Adrenal gland (tissue), 12 donors: ENCODE results near the gene VWA8. TPM values are rescaled to one million over a fixed set of nuclear protein-coding genes. Genes with fewer than 3 reads are reported as not detected.
A peak's percentile ranks its signal among the peaks of the same experiment; 100 is the strongest.

Experiments
- DNase-seq, 7 donors: peaks; one replicate each; pipeline ENCODE4 v3.0.0-alpha.2; 2019 to 2020
- H3K27ac ChIP-seq, 5 donors: fragments of 200-600 bp; sonication (generic) in 4 of 5; 1 replicate in 3 of 5; 2 replicates in 2 of 5; pipeline versions ENCODE4 v1.5.1 to v1.8.0; 2016 to 2020; ENCODE audit warnings: mild to moderate bottlenecking in 1 of 5
- H3K27me3 ChIP-seq: fragments of 200-600 bp; 2 replicates; pipeline ENCODE4 v1.8.0; 2021
- H3K36me3 ChIP-seq, 2 donors: fragments of 200-600 bp; replicated peaks in 1 of 2; 1 replicate in 1 of 2; 2 replicates in 1 of 2; pipeline versions ENCODE4 v1.5.1 to v1.8.0; 2018 to 2022
- H3K4me1 ChIP-seq, 2 donors: fragments of 200-600 bp; replicated peaks in 1 of 2; 1 replicate in 1 of 2; 2 replicates in 1 of 2; pipeline versions ENCODE4 v1.5.1 to v1.8.0; 2018 to 2021
- H3K4me3 ChIP-seq, 4 donors: fragments of 200-600 bp; sonication (generic) in 3 of 4; one replicate each; pipeline ENCODE4 v1.5.1; 2016 to 2018
- H3K9me3 ChIP-seq, 3 donors: fragments of 200-600 bp; sonication (generic) in 1 of 3; replicated peaks in 1 of 3; 1 replicate in 2 of 3; 2 replicates in 1 of 3; pipeline versions ENCODE4 v1.5.1 to v1.8.0; 2016 to 2021
- CTCF ChIP-seq, 6 experiments: fragments of 450-650 bp in 4 of 6; fragments of 200-600 bp in 2 of 6; sonication (generic) in 1 of 6; IDR thresholded peaks; 1 replicate in 5 of 6; 2 replicates in 1 of 6; pipeline versions ENCODE4 v1.5.1 to v1.8.0; 2016 to 2021; ENCODE audit warnings: antibody characterized with exemption in 6 of 6, mild to moderate bottlenecking in 2 of 6, moderate library complexity in 1 of 6
- POLR2A ChIP-seq, 2 donors: fragments of 450-650 bp; IDR thresholded peaks; one replicate each; pipeline ENCODE4 v1.6.1; 2017; ENCODE audit warnings: antibody characterized with exemption in 2 of 2, mild to moderate bottlenecking in 2 of 2, moderate library complexity in 1 of 2
- WGBS, 4 donors: extraction: QIAGEN DNeasy Blood & Tissue Kit in 2 of 4; methylation state at CpG; one replicate each; pipeline versions ENCODE4 v1.1.5 to v1.1.7; 2013 to 2017; 5-methylcytosine and 5-hydroxymethylcytosine counted together
- intact Hi-C, 2 donors: fragments of 100-400 bp; cut with DNase I; formaldehyde crosslinking; loops; one replicate each; pipeline versions ENCODE4 v1.14.1 to v1.15.0; 2022 to 2023
- polyA plus RNA-seq, 3 donors: library from polyadenylated mRNA; stranded (reverse); fragments of 200-250 nt in 2 of 3; fragments of 350-450 nt in 1 of 3; fragmentation: Illumina TruSeq in 1 of 3; extraction: RNeasy Lipid Tissue Mini Kit (QIAGEN cat#74804) in 1 of 3; gene quantifications; one replicate each; pipeline ENCODE4 v1.2.3, GENCODE V29; 2013 to 2014
- total RNA-seq, 9 donors: library from RNA; depleted of rRNA in 4 of 9; stranded (reverse); fragments of >200 nt in 4 of 9; fragments of 120-200 nt in 1 of 9; fragmentation: NEBNext Ultra II Directional in 1 of 9; extraction: Animal tissue kit (Norgen Biotek cat#: 25700) in 1 of 9; gene quantifications; one replicate each; pipeline versions ENCODE4 v1.1.0 to v1.2.4, GENCODE V29; 2013 to 2023
- donor health status: healthy with polysubstance abuse.
- donor health status: Bipolar disorder and iron deficiency.
- donor health status: DM: yes; HTN: yes; CAD: no.
- donor health status: DM: no; HTN: no; CAD: no.
- donor health status: DM: no; HTN: no; CAD: no.
- donor health status: DM: yes; HTN: yes; CAD: no.

The VWA8 gene
- total and polyA plus RNA-seq, 12 donors, result 8.1 to 45.4 (median 31.4) TPM

DNA sequence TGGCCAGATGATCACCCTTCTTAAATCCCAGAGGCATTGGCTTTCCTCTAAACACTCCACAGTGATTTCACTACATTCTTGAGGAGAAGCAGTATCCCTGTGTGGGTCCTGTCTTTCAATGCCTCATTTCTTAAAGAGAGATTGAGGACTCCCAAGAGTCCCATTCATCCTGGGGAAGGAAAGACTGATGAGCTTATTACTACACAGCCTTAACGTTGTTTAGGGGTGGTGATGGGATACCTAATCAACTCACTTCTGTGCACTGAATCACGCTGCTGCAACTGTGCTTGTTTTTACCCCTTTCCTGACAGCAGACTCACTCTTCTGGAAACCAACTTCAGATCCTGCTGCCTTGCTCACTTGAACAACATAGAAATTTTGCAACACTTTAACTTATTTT is 300.5 kb downstream of the VWA8 start:
- DNase-seq, result no peak
- intact Hi-C loops, result loop anchor here in 1 of 2 donors (10.0 kb wide), 1 partner anchor 444 kb away; no protein-coding TSS in a partner anchor
- Histone ChIP-seq H3K36me3 (no peaks in the 10 kb centered on the region), H3K4me3 (no peak overlapping the region), H3K27ac (no peak overlapping the region), H3K4me1 (no peaks in the 10 kb centered on the region), H3K27me3 (no peaks in the 10 kb centered on the region), H3K9me3 (no peaks in the 10 kb centered on the region)
- TF ChIP-seq CTCF (IDR thresholded peaks at IDR 0.05) (no peak), POLR2A (IDR thresholded peaks at IDR 0.05) (no peak)
- WGBS, 4 donors, result 82 to 100% (median 89%) methylated on average over 2 of the region's 2 CpGs

- no peaks in the 10 kb centered on the region for H3K27me3 ChIP-seq
- TF ChIP-seq CTCF (IDR thresholded peaks at IDR 0.05) (no peak), POLR2A (IDR thresholded peaks at IDR 0.05) (no peak)
- H3K4me3 ChIP-seq, result no peak overlapping the region
- H3K9me3 ChIP-seq, result no peaks in the 10 kb centered on the region
- peak in 1 of 7 donors; percentile 7 for DNase-seq
- H3K4me1 ChIP-seq, result no peaks in the 10 kb centered on the region
- 71 to 75% (median 73%) methylated on average over 7 of the region's 7 CpGs for WGBS, 4 donors
- H3K36me3 ChIP-seq, result no peaks in the 10 kb centered on the region
- intact Hi-C loops, result loop anchor here in 1 of 2 donors (10.0 kb wide), 1 partner anchor 273 kb away; no protein-coding TSS in a partner anchor
- no peak overlapping the region for H3K27ac ChIP-seq
These were observed 302.8 kb downstream of the VWA8 start for GRCh38 chr13:41658057-41658661.

DNA sequence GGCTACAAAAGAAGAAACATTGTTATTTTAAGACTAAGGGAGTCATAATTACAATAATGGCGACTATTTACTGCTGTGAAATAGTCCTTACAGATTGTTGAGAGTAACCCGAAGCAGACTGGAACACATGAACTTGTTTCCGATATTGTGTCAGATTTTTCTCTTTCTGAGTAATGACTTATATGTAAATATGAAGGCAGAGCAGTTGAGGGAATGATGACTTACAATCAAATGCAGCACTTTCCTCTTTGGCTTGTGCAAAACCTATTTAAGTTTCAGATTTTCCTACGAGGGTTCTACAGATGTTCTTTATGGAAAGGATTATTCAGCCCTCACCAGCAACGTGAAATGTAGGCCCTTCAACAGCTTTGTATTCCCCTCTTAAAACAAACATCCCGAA is 304.9 kb downstream of the VWA8 start:
- H3K4me3 ChIP-seq, result no peak overlapping the region
- no peaks in the 10 kb centered on the region for H3K9me3 ChIP-seq
- no peak for DNase-seq
- 88 to 97% (median 91%) methylated on average over 6 of the region's 6 CpGs for WGBS, 4 donors
- peaks cover 0 to 8% of the 10 kb centered on the region in 2 donors for H3K4me1 ChIP-seq
- intact Hi-C loops, result loop anchor here in 1 of 2 donors (10.0 kb wide), 1 partner anchor 271 kb away; no protein-coding TSS in a partner anchor
- TF ChIP-seq POLR2A (IDR thresholded peaks at IDR 0.05), result no peak
- TF ChIP-seq CTCF (IDR thresholded peaks at IDR 0.05), result no peak
- no peaks in the 10 kb centered on the region for H3K36me3 ChIP-seq
- no peak overlapping the region for H3K27ac ChIP-seq
- H3K27me3 ChIP-seq, result no peaks in the 10 kb centered on the region

GRCh38 chr13:41654796-41655195 is 306.1 kb downstream of the VWA8 start:
- 72 to 83% (median 82%) methylated on average over 5 of the region's 5 CpGs for WGBS, 4 donors
- Histone ChIP-seq H3K4me3 (no peak overlapping the region), H3K36me3 (no peaks in the 10 kb centered on the region), H3K27me3 (no peaks in the 10 kb centered on the region), H3K4me1 (peaks cover 0 to 8% of the 10 kb centered on the region in 2 donors), H3K9me3 (no peaks in the 10 kb centered on the region), H3K27ac (no peak overlapping the region)
- TF ChIP-seq POLR2A (IDR thresholded peaks at IDR 0.05), result no peak
- no peak for TF ChIP-seq CTCF (IDR thresholded peaks at IDR 0.05)
- intact Hi-C loops, result loop anchor here (5.0 to 10.0 kb wide), 2 partner anchors 197 to 270 kb away; partner anchors contain the start of gene RGCC (in 1 of the 2)
- DNase-seq, result no peak
